Activated T-cell treated with anti-CD3 and anti-CD28 coated beads, Interleukin-2, amount 50 U/mL, for 48 hours (primary cell): ENCODE measurements around the gene SKI.

Source experiments
- DNase-seq, 2 experiments: peaks; one replicate each; pipeline ENCODE4 v3.0.0-alpha.2; 2020

The SKI gene

DNA sequence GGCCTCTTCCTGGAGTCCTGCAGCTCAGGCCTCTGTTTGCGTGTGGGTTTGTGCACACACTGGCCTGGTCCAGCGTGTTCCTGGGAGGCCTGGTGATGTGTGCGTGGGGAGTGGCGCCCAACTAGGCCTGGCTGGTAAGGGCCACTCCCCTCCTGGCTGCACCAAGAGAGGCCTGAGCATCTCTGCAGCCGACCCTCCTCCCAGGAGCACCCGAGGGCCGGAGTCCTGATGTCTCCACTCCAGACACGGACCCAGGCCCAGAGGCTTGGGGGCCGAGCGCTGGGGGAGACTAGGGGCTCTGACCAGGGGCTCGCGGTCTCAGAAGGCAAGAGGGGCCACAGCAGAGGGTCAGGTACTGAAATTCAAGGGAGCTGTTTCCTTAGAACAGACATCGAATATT lies 130.0 kb downstream of the SKI start:
- DNase-seq: no peak

DNA sequence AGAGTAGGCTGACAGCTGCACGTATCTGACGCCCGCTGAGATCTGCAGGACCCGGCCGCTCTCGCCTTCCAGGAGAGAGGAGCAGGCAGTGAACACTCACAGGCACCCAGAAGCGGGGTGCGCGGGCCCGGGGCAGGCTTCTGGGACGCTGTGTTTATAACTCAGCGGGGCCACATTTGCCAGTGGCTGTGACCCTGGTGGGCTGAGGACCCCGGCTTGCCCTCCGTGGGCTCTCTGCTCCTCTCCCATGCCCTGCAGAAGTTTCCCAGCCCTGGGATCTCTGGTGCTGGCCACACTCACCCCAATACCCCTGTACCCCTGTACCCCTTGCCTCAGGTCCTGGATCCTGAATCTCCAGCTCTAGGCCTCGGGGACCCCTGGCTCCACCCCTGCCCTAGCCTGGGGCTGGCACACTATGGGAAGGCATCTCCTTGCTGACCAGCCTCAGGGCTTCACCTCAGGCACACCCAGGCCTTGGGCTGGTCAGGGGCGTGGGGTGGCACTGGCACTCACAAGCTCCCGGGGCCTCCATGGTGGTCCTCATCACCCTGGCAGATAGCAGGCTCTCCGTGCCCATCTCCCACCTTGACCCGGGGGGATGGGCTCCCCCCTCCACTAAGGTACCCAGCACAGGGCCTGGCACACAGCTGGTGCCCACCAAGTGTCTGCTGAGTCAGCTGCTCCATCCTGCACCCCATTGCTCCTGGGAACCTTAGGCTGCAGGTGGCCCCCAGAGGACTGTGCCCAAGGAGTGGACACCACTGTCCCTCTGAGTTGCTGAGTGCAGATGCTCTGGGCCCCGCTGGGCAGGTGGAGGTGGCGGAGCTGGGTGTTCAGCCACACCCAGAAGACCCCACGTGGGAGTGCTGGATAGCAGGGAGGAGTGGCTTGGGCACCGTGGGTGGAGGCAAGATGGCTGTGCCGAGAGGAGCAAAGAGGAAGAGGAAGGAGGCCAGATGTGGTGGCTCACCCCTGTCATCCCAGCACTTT lies 130.8 kb downstream of the SKI start:
- no peak for DNase-seq
